Epidermal melanocyte (primary cell): ENCODE measurements around the gene EME1.
A peak's percentile ranks its signal among the peaks of the same experiment; 100 is the strongest.
"Not testable (repeated sequence)": the region's sequence is repeated elsewhere in the genome, so short reads cannot be mapped to it uniquely, and the experiment has no call there.

Source experiments
- DNase-seq: peaks from one replicate; pipeline ENCODE4 v3.0.0; 2011; ENCODE audit warnings: low spot score; ENCODE audit not compliant: insufficient read length

The EME1 gene

GRCh38 chr17:50393700-50394099 lies 20.7 kb downstream of the EME1 start:
- no peak for DNase-seq

- no peak for DNase-seq
Observed at GRCh38 chr17:50394711-50395110, 21.7 kb downstream of the EME1 start.

DNA sequence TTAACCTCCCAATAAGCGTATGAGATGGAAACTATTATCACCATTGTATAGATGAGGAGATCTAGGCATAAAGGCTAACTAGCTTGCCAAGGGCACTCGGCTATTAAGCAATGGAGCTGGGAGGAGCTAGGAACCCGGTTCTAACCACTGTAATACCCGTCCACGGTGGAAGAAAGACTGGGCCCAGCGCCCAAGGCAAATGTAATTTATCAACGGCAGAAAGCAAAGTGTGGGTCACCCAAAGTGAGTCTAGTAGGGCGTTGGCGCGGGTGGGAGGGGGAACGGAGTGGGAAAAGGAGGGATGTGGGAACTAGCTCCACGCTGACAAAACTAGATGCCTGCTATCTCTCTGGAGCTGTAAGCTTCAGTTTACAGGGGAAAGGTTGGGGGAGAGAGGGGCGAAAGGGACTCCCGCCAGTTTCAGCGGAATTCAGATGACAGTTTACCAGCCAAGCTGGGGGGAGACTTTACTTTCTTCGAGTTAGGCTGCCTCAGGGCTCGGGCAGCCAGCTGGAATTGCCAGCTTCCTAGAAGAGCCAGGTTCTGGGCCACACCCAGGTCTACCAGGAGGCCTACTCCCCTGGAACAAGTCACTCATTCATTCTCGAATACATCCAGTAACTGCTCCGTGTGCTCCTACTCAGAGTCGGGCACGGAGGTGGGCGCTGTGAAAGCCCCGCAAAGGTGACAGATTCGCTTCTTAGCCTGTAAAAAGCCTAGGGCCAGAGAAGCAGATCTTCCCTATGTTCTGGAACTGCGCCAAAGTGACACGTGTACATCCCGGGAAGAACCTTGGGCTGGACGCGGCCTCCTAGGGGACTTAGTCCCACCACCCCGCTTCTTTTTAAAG lies 23.5 kb downstream of the EME1 start:
- DNase-seq: no peak

DNA sequence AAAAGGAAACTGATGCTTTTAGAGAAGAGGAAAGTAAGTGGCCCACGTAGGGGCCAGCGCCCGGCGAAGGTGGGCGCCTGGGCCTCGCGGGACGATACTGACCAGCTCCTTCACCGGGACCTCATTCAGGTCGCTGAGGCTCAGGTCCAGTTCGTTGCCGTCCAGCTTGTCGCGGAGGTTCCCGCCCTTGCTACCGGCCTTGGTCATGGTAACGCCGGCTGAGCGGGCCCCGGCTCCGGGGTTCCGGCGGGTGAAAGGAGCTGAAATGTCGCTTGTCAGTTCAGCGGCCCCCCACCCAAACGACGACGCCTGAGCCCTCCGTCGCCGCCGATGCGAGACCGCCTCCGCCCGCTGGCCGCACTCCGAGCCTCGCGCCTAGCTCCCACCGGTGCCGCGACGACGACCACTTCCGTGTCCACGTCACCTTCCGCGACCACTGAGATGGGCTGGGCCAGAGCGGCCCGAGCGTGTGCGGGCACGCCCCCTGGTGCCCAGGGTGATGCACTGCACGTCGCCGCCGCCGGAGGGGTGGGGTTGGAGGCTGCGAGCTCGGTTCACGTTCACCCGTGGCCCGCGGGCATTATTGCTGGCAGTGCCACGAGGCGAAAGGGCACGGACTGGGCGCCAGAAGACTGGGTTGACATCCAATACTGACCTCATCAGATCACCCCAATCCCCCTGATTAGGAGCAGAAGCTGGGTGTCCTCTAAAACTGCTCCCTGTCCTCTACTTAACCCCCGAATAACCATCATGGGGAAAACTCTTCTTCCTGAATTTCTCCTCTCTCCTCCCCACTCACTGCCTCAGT lies 24.3 kb downstream of the EME1 start, which contains the start of gene LRRC59:
TSS of gene LRRC59 (minus strand) at position 413 of the 808 bp plus-strand sequence. CDS start at position 207, 206 bp downstream.
- peak; percentile 60 for DNase-seq

- no peak for DNase-seq
Observed at GRCh38 chr17:50397919-50398285, 24.9 kb downstream of the EME1 start.

DNA sequence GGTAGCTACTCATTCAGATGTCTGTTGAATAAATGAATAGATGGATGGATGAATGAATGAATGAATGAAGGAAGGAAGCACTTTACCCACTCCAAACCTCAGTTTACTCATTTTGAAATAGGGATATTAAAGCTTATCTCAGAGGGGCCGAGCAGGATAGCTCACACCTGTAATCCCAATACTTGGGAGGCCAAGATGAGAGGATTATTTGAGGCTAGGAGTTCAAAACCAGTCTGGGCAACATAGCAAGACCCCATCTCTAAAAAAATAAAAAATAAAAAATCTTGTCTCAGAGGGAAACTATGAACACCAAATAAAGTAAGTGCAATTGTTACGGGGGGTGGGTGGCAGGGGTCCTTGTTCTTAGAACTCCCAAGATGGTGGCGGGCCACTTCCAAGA lies 25.6 kb downstream of the EME1 start:
- not testable (repeated sequence) for DNase-seq

GRCh38 chr17:50399591-50399990 lies 26.6 kb downstream of the EME1 start:
- DNase-seq: not testable (repeated sequence)

DNA sequence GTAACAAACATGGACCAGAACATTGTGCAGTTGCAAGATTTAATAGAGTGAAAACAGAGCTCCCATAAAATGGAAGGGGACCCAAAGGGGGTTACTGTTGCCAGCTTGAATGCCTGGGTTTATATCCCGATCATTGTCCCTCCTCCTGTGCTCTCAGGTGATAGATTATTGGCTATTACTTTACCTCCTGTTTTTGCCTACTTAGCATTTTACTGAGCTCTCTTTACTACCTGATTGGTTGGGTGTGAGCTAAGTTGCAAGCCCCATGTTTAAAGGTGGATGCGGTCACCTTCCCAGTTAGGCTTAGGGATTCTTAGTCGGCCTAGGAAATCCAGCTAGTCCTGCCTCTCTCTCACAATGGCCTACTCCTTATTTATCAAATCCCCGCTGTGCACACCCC lies 32.3 kb downstream of the EME1 start:
- DNase-seq: not testable (repeated sequence)

DNA sequence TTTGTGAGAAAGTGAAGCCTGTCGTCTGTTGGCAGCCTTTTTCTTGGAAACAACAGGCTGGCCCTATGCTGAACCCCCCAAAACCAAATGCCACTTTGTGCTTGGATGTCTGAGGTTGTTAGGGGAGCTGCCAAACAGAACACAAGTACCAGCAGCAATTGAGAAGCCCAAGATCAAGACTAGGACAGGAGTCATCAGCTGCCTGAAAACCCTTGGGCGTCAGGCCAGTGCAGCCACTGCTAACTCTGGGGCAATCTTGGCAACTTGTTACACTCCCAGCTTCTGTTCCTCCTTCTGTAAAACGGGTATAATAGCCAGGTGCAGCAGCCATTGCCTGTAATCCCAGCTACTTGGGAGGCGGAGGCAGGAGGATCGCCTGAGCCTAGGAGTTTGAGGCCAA lies 33.5 kb downstream of the EME1 start:
- DNase-seq: no peak

GRCh38 chr17:50407921-50408320 lies 34.9 kb downstream of the EME1 start:
- no peak for DNase-seq

DNA sequence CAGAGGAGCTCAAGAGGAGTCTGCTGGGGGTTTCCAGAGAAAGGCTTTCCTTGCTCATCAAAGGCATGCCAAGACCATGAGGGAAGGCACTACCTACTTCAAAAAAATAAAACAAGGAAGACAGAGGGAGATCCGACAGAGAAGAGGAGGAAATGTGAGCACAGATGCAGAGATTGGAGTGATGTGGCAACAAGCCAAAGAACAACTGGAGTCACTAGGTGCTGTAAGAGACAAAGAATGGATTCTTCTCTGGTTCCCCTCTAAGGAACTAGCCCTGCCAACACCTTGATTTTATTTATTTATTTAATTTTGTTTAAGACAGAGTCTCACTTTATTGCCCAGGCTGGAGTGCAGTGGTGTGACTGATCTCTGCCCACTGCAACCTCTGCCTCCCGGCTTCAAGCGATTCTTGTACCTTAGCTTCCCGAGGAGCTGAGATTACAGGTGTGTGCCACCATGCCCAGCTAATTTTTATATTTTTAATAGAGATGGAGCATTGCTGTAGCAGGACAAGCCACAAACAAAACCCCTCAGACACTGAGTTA lies 39.2 kb downstream of the EME1 start:
- DNase-seq: no peak

DNA sequence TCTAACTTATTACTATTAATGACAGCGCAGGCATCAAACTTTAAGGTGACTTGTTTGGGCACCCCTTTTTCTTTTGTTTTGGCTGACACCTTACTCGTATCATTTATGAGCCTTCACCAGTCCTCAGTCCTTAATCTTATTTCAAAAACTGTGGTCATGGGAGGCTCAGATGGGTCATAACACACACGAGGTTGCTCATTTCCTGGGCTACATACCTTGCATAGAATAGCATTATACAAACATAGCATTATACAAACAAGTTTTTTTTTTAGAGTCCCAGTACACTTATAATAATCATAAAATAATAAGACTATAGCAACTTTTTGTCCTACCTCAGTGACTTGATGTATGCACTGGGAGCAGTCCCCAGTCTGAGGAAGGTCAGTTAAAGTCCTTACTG lies 41.8 kb downstream of the EME1 start:
- DNase-seq: no peak

DNA sequence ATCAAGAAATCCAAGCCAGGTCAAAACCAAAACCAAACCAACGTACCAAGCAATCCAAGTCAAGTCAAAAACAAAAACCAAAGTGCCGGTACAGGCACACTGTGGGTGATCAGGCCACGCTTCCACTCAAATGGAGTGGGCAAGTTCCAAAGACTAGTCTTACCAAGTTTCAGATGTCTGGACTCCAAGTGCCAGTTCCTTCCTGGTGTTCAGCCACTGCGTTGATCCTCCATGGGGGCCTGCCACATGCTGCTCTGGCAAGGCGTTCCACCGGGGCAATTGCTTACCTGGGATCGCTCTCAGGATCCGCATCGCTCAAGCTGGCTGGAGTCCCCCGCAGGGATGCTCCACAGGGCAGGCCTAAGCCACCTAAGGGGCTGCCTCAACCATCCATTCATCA lies 46.5 kb downstream of the EME1 start:
- not testable (repeated sequence) for DNase-seq

DNA sequence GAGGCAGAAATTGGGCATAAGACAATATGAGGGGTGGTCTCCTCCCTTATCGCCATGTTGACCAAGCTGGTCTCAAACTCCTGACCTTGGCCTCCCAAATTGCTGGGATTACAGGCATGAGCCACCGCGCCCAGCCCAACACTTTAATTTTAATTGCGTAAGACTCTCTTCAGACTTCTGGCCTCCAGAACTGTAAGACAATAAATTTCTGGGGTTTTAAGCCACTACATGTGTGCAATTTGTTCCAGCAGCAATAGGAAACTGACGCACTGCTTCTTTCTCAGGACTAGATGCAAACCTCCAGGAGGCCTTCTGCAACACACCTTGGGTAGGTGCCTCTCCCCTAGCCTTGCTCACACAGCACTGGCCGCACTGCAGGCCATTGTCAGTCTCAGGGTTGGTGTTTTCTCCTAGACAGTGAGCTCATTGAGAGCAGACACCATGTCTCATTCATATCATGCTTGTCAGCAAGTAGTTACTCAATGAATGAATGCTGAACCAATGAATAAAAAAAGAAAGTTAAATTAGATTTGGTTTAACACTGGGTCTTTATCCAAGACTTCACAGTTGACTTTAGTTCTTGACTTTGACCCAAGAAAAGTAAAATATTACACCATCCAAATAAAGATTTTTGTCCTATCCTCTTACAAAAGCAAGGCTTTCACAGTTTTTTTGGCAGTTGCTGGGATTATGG lies 47.5 kb downstream of the EME1 start:
- no peak for DNase-seq

DNA sequence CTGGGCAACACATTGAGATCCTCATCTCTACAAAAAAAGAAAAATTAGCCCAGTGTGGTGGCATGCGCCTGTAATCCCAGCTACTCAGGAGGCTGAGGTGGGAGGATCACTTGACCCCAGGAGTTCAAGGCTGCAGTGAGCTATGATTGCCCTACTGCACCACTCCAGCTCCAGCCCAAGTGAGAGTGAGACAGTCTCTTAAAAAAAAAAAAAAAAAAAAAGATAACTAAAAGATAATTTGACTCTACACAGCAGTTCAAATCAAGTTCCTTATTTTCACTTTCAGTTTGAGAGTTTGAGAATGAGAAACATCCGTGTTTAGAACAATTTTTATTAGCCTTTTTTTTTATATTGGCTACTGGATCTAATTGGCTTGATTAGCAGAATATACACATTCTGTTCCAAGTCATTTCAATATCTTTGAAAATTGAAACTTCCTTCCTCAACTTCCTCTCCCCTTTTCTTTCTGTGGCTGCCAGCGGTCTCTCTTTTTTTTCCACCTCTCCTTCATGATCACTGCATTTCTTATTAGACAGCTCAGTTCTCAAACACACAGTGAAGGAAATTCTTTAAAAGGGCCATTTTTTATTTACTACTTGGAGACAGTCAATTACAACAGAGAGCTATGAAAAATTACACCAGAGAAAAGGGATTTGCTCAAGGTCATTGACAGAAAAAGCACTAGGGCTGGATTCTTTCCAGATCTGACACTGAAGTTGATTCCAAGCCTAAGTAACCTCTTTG lies 48.5 kb downstream of the EME1 start:
- peak; percentile 15 for DNase-seq

DNA sequence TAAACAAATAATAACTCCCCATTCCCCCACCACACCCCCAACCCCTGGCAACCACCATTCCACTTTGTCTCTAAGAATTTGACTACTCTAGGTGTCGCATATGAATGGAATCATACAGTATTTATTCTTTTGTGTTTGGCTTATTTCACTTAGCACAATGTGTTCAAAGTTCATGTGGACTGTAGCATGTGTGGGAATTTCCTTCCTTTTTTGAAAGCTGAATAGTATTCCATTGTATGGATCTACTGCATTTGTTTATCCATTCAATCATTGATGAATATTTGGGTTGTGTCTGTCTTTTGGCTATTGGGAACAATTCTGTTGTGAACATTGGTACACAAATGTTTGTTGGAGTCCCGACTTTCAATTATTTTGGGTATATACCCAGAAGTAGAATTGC lies 49.7 kb downstream of the EME1 start:
- no peak for DNase-seq

- no peak for DNase-seq
Observed at GRCh38 chr17:50423553-50424159, 50.6 kb downstream of the EME1 start.

GRCh38 chr17:50424246-50424995 lies 51.4 kb downstream of the EME1 start:
- DNase-seq: no peak

- no peak for DNase-seq
Observed at GRCh38 chr17:50424996-50425681, 52.1 kb downstream of the EME1 start.
